Heart right ventricle (tissue), 16 donors: ENCODE measurements around the gene BICRA. TPM values are rescaled to one million over a fixed set of nuclear protein-coding genes. Genes with fewer than 3 reads are reported as not detected.

Experiments used
- ATAC-seq, 8 donors: fragments of 200-7000 bp; cut with Tn5 transposase; one replicate each; pipeline ENCODE4 v1.9.1; 2020; ENCODE audit warnings: mild to moderate bottlenecking in 8 of 8, moderate library complexity in 8 of 8, moderate number of reproducible peaks in 1 of 8
- DNase-seq, 2 donors: peaks; one replicate each; pipeline ENCODE4 v3.0.0-alpha.2; 2020
- H3K27ac ChIP-seq, 10 donors: fragments of 200-600 bp; sonication (generic) in 2 of 10; one replicate each; pipeline versions ENCODE4 v1.5.0 to v1.8.0; 2020 to 2022; ENCODE audit warnings: mild to moderate bottlenecking in 3 of 10
- H3K27me3 ChIP-seq, 7 donors: fragments of 200-600 bp; one replicate each; pipeline ENCODE4 v1.8.0; 2021 to 2022; ENCODE audit warnings: mild to moderate bottlenecking in 2 of 7
- H3K36me3 ChIP-seq, 9 donors: fragments of 200-600 bp; sonication (generic) in 1 of 9; one replicate each; pipeline versions ENCODE4 v1.5.0 to v1.8.0; 2020 to 2022; ENCODE audit warnings: mild to moderate bottlenecking in 2 of 9
- H3K4me1 ChIP-seq, 9 donors: fragments of 200-600 bp; sonication (generic) in 1 of 9; one replicate each; pipeline versions ENCODE4 v1.5.0 to v1.8.0; 2020 to 2022; ENCODE audit warnings: mild to moderate bottlenecking in 4 of 9
- H3K4me3 ChIP-seq, 10 donors: fragments of 200-600 bp; sonication (generic) in 2 of 10; one replicate each; pipeline versions ENCODE4 v1.5.0 to v1.8.0; 2020 to 2022; ENCODE audit warnings: mild to moderate bottlenecking in 7 of 10, moderate library complexity in 2 of 10
- H3K9me3 ChIP-seq, 11 donors: fragments of 200-600 bp in 10 of 11; sonication (generic) in 2 of 11; one replicate each; pipeline versions ENCODE4 v1.5.0 to v1.8.0; 2013 to 2022; ENCODE audit warnings: mild to moderate bottlenecking in 2 of 11, control low read depth in 1 of 11, moderate library complexity in 1 of 11
- WGBS, 2 donors: extraction: QIAGEN DNeasy Blood & Tissue Kit; methylation state at CpG; one replicate each; pipeline ENCODE4 v1.1.7; 2013; ENCODE audit warnings: inconsistent platforms in 1 of 2; 5-methylcytosine and 5-hydroxymethylcytosine counted together
- intact Hi-C, 10 donors: fragments of 100-400 bp; cut with DNase I; formaldehyde crosslinking; loops; one replicate each; pipeline versions ENCODE4 v1.11.1 to v1.14.2; 2022
- polyA plus RNA-seq, 2 donors: library from polyadenylated mRNA; stranded (reverse); fragments of 200-250 nt; gene quantifications; one replicate each; pipeline ENCODE4 v1.2.3, GENCODE V29; 2013
- total RNA-seq, 10 donors: library from RNA; stranded (reverse); fragmentation: NEBNext Ultra II Directional in 3 of 10; extraction: Animal tissue kit (Norgen Biotek cat#: 25700) in 3 of 10; gene quantifications; one replicate each; pipeline versions ENCODE4 v1.2.1 to v1.2.4, GENCODE V29; 2021 to 2023
- TF ChIP-seq, protein P1 (sequence below), 9 donors: fragments of 200-600 bp; sonication (generic) in 2 of 9; IDR thresholded peaks; one replicate each; pipeline versions ENCODE4 v1.5.0 to v1.8.0; 2021 to 2022; ENCODE audit warnings: antibody characterized with exemption in 9 of 9, mild to moderate bottlenecking in 5 of 9, moderate library complexity in 1 of 9
- donor health status: Arrhythmogenic right ventricular cardiomyopathy.
- donor health status: ischemic (EF 13 %, LVEDD 7.1; RV severe dilation, severe dysfunction).
- donor health status: healthy with polysubstance abuse.
- donor health status: DM: no; HTN: yes; CAD: no.
- donor health status: DM: no; HTN: no; CAD: no.
- donor health status: ischemic (EF 25% LVEDD 6.9; RV normal size, moderate dysfunction).
- donor health status: ischemic (EF 25% LVEDD 5.7; RV mildly dilated, moderate dysfunction).
- donor health status: healthy.
- donor health status: DM: yes; HTN: yes; CAD: no.
- donor health status: Ischemic cardiomyopathy.
- donor health status: ischemic (EF 35%, LVEDD 5.7; RV mildly dilated, moderate dysfunction).
- donor health status: nonischemic (EF 11% LVEDD 7.7; RV severe dilation, severe dysfunction).
- donor health status: DM: yes; HTN: yes; CAD: no.
- donor health status: PGD.
- donor health status: ischemic (EF 29% LVEDD 5.4; RV normal size, mild dysfunction).
- donor health status: nonischemic (EF 23%, LVEDD 6.1; RV moderate dilation, normal function).

Gene BICRA
- total and polyA plus RNA-seq, 12 donors = 2.8 to 13.2 (median 8.9) TPM

DNA sequence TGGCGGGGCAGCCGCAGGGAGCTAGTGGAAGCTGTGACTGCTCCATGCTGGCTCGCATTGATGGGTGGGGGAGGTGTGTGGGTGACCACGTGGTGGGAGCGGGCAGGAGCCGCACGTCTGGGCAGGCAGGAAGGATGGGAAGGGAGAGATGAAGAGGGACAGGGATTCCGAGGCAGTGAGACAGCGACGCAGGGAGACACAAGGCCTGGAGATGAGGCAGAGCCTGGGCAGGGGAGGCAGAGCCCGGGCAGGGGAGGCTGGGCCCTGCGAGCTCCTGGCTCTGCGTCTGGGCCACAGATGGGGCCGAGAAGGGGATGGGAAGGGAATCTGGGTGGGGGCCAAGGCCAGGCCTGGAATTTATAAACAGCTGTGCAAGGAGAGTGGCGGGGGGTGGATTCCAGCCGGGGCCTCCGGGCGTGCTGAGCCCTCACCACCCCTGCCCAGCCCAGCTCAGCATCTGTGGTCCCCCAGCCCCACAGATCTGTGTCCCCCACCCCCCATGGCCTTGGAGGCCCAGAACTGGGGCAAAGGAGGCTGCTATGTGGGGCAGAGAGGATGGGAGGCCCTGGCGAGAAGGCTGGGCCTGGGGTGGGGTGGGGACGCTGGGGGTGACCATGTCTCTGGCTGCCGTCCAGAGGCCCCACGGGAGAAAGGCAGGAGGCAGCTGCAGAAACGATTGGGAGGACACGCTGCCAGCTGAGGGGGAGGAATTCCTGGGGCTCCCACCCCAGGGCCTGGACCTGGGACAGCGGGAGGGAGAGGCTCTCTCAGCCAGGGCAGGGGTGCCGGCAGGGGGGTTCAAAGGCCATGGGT, 110.3 kb downstream of the BICRA start:
- Histone ChIP-seq H3K4me1 (peaks cover 25 to 96% (median 67%) of the 10 kb centered on the region in 9 donors), H3K4me3 (peak overlapping the region in 8 of 10 donors; percentile 6 to 69 (median 32)), H3K27ac (peak overlapping the region; percentile 69 to 92 (median 82)), H3K9me3 (peaks cover 0 to 11% (median 0%) of the 10 kb centered on the region in 11 donors), H3K27me3 (peaks cover 0 to 12% (median 0%) of the 10 kb centered on the region in 7 donors), H3K36me3 (peaks cover 0 to 48% (median 11%) of the 10 kb centered on the region in 9 donors)
- WGBS, 2 donors = 13% methylated on average over 25 to 26 of the region's 26 CpGs
- intact Hi-C loops = loop anchor here in 2 of 10 donors (2.0 to 5.0 kb wide), 2 partner anchors 24 to 68 kb away; no protein-coding TSS in a partner anchor
- DNase-seq (peak; percentile 91 to 92), ATAC-seq (peak; percentile 79 to 89 (median 86))
- TF ChIP-seq, protein P1, sequence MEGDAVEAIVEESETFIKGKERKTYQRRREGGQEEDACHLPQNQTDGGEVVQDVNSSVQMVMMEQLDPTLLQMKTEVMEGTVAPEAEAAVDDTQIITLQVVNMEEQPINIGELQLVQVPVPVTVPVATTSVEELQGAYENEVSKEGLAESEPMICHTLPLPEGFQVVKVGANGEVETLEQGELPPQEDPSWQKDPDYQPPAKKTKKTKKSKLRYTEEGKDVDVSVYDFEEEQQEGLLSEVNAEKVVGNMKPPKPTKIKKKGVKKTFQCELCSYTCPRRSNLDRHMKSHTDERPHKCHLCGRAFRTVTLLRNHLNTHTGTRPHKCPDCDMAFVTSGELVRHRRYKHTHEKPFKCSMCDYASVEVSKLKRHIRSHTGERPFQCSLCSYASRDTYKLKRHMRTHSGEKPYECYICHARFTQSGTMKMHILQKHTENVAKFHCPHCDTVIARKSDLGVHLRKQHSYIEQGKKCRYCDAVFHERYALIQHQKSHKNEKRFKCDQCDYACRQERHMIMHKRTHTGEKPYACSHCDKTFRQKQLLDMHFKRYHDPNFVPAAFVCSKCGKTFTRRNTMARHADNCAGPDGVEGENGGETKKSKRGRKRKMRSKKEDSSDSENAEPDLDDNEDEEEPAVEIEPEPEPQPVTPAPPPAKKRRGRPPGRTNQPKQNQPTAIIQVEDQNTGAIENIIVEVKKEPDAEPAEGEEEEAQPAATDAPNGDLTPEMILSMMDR (IDR thresholded peaks at IDR 0.05) = no peak

- Histone ChIP-seq H3K4me3 (peak overlapping the region in 4 of 10 donors; percentile 7 to 69 (median 44)), H3K27ac (peak overlapping the region in 9 of 10 donors; percentile 69 to 92 (median 83)), H3K27me3 (peaks cover 0 to 8% (median 0%) of the 10 kb centered on the region in 7 donors), H3K4me1 (peaks cover 22 to 91% (median 63%) of the 10 kb centered on the region in 9 donors), H3K36me3 (peaks cover 0 to 64% (median 16%) of the 10 kb centered on the region in 9 donors), H3K9me3 (no peaks in the 10 kb centered on the region)
- DNase-seq (no peak), ATAC-seq (no peak)
- 84% methylated on average over 14 of the region's 14 CpGs for WGBS, 2 donors
- TF ChIP-seq, protein P1 (IDR thresholded peaks at IDR 0.05) = no peak
- intact Hi-C loops = no loop called here
Measured at GRCh38 chr19:47720669-47721422, 111.9 kb downstream of the BICRA start.

GRCh38 chr19:47723581-47723940, 114.6 kb downstream of the BICRA start:
- H3K4me3 ChIP-seq = peak overlapping the region in 7 of 10 donors; percentile 12 to 35 (median 29)
- H3K36me3 ChIP-seq = peaks cover 0 to 70% (median 19%) of the 10 kb centered on the region in 9 donors
- peaks cover 0 to 8% (median 0%) of the 10 kb centered on the region in 7 donors for H3K27me3 ChIP-seq
- intact Hi-C loops = no loop called here
- WGBS, 2 donors = 16 to 20% methylated on average over 7 of the region's 7 CpGs
- no peak for ATAC-seq
- H3K9me3 ChIP-seq = no peaks in the 10 kb centered on the region
- TF ChIP-seq, protein P1 (IDR thresholded peaks at IDR 0.05) = no peak
- H3K4me1 ChIP-seq = peaks cover 10 to 91% (median 69%) of the 10 kb centered on the region in 9 donors
- H3K27ac ChIP-seq = peak overlapping the region in 9 of 10 donors; percentile 25 to 76 (median 65)
- DNase-seq = peak in 1 of 2 donors; percentile 54

DNA sequence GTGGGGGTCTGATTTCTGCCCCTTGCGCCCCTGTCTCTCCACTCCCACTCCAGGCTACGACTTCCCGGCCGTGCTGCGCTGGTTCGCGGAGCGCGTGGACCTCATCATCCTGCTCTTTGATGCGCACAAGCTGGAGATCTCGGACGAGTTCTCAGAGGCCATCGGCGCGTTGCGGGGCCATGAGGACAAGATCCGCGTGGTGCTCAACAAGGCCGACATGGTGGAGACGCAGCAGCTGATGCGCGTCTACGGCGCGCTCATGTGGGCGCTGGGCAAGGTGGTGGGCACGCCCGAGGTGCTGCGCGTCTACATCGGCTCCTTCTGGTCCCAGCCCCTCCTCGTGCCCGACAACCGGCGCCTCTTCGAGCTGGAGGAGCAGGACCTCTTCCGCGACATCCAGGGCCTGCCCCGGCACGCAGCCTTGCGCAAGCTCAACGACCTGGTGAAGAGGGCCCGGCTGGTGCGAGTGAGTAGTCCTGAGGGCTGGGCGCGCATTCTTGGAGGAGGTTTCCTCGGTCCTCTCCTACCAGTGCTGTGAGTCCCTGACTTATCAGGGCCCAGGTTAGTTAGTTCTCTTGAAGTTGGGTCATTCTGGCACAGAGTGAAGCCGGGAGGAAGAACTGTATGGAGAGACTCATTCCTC, 116.9 kb downstream of the BICRA start:
- Histone ChIP-seq H3K4me3 (no peak overlapping the region), H3K9me3 (no peaks in the 10 kb centered on the region), H3K36me3 (peaks cover 0 to 87% (median 19%) of the 10 kb centered on the region in 9 donors), H3K27me3 (peaks cover 0 to 31% (median 0%) of the 10 kb centered on the region in 7 donors), H3K4me1 (peaks cover 16 to 92% (median 72%) of the 10 kb centered on the region in 9 donors), H3K27ac (peak overlapping the region in 2 of 10 donors; percentile 40 to 88)
- ATAC-seq (no peak), DNase-seq (no peak)
- intact Hi-C loops = no loop called here
- 76 to 88% methylated on average over 48 of the region's 48 CpGs for WGBS, 2 donors
- TF ChIP-seq, protein P1 (IDR thresholded peaks at IDR 0.05) = no peak
